Measurements from ENCODE around the gene RFX7.

The RFX7 gene

DNA sequence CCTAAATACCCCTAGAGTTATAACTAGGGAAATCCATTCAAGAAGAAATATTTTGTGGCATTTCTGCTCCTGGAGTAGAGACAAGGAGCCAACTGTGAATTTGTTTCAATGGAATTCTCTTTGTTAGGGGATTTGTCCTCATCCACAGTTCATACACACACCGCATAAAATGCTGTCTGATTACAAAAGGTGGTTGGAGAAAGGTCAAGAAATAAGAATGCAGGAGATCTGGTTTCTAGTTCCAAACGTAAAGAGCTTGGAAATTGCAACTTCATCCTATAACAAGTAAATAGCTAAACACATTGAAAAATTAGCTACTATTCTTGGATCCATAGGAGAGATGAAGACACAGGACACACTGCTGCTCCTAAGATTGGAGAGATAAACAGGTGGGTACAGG, 184.0 kb downstream of the RFX7 start:
- H3K18ac ChIP-seq (ENCODE audit: low read length), result no peak overlapping the region
- DNase-seq (ENCODE audit: low spot score), result no peak
- no peak overlapping the region for H3K4ac ChIP-seq (ENCODE audit: low read length)
- H4K8ac ChIP-seq (ENCODE audit: low read depth, low read length), result no peak overlapping the region
- H3K27ac ChIP-seq (replicated peaks; ENCODE audit: low read length), result no peak overlapping the region
- no peak overlapping the region for H2AFZ ChIP-seq (ENCODE audit: low read length)
- H2AK5ac ChIP-seq (ENCODE audit: low read depth, low read length), result no peak overlapping the region
- H3K4me2 ChIP-seq (ENCODE audit: insufficient read depth, low read length, poor library complexity, severe bottlenecking), result no peak overlapping the region
- H4K91ac ChIP-seq (ENCODE audit: low read depth, low read length, poor library complexity), result no peak overlapping the region
- no peak overlapping the region for H3K4me3 ChIP-seq (ENCODE audit: low read length in 2 of 2)
- H2BK5ac ChIP-seq (ENCODE audit: low read length), result no peak overlapping the region
- no peak overlapping the region for H2BK120ac ChIP-seq (ENCODE audit: low read depth, low read length)
- no peak overlapping the region for H2BK15ac ChIP-seq (ENCODE audit: low read length)
- no peak overlapping the region for H3K14ac ChIP-seq (ENCODE audit: low read length)
- no peaks in the 10 kb centered on the region for H3K79me1 ChIP-seq (ENCODE audit: low read depth, low read length)
- H3K23ac ChIP-seq (ENCODE audit: low read depth, low read length, poor library complexity), result no peak overlapping the region
- WGBS, 2 donors (ENCODE audit: extremely low coverage in 2 of 2, insufficient read length in 2 of 2, insufficient replicate concordance in 1 of 2), result no CpG with 5 or more reads among the region's 2 CpGs
- no peaks in the 10 kb centered on the region for H3K36me3 ChIP-seq (replicated peaks in 1 of 2; ENCODE audit: control insufficient read depth in 2 of 2, insufficient read depth in 2 of 2, low read length in 2 of 2)
- no peaks in the 10 kb centered on the region for H3K4me1 ChIP-seq (ENCODE audit: control insufficient read depth in 2 of 2, insufficient read depth in 1 of 2, low read depth in 1 of 2, low read length in 2 of 2)
- H3K9ac ChIP-seq (ENCODE audit: low read depth, low read length, poor library complexity), result no peak overlapping the region
- peaks cover 0 to 5% (median 0%) of the 10 kb centered on the region in 3 experiments for H3K27me3 ChIP-seq (ENCODE audit: control insufficient read depth in 3 of 3, insufficient read depth in 3 of 3, low read depth in 1 of 3, low read length in 3 of 3)
- no peaks in the 10 kb centered on the region for H3K9me3 ChIP-seq (replicated peaks in 1 of 2; ENCODE audit: control insufficient read depth in 2 of 2, insufficient read depth in 1 of 2, low read depth in 1 of 2, low read length in 2 of 2)
- no peak overlapping the region for H2BK12ac ChIP-seq (ENCODE audit: low read length)

- WGBS, 2 donors (ENCODE audit: extremely low coverage in 2 of 2, insufficient read length in 2 of 2, insufficient replicate concordance in 1 of 2), result no CpG with 5 or more reads among the region's 2 CpGs
- H3K36me3 ChIP-seq (replicated peaks in 1 of 2; ENCODE audit: control insufficient read depth in 2 of 2, insufficient read depth in 2 of 2, low read length in 2 of 2), result no peaks in the 10 kb centered on the region
- no peaks in the 10 kb centered on the region for H3K9me3 ChIP-seq (replicated peaks in 1 of 2; ENCODE audit: control insufficient read depth in 2 of 2, insufficient read depth in 1 of 2, low read depth in 1 of 2, low read length in 2 of 2)
- no peak overlapping the region for H2AFZ ChIP-seq (ENCODE audit: low read length)
- H3K4me2 ChIP-seq (ENCODE audit: insufficient read depth, low read length, poor library complexity, severe bottlenecking), result no peak overlapping the region
- no peaks in the 10 kb centered on the region for H3K4me1 ChIP-seq (ENCODE audit: control insufficient read depth in 2 of 2, insufficient read depth in 1 of 2, low read depth in 1 of 2, low read length in 2 of 2)
- H4K8ac ChIP-seq (ENCODE audit: low read depth, low read length), result no peak overlapping the region
- H3K14ac ChIP-seq (ENCODE audit: low read length), result no peak overlapping the region
- no peak overlapping the region for H4K91ac ChIP-seq (ENCODE audit: low read depth, low read length, poor library complexity)
- H2BK5ac ChIP-seq (ENCODE audit: low read length), result no peak overlapping the region
- no peak overlapping the region for H3K4ac ChIP-seq (ENCODE audit: low read length)
- H2BK12ac ChIP-seq (ENCODE audit: low read length), result no peak overlapping the region
- H2BK15ac ChIP-seq (ENCODE audit: low read length), result no peak overlapping the region
- H3K18ac ChIP-seq (ENCODE audit: low read length), result no peak overlapping the region
- no peak overlapping the region for H2AK5ac ChIP-seq (ENCODE audit: low read depth, low read length)
- no peaks in the 10 kb centered on the region for H3K79me1 ChIP-seq (ENCODE audit: low read depth, low read length)
- DNase-seq (ENCODE audit: low spot score), result no peak
- H3K23ac ChIP-seq (ENCODE audit: low read depth, low read length, poor library complexity), result no peak overlapping the region
- no peak overlapping the region for H3K27ac ChIP-seq (replicated peaks; ENCODE audit: low read length)
- no peak overlapping the region for H3K9ac ChIP-seq (ENCODE audit: low read depth, low read length, poor library complexity)
- H3K4me3 ChIP-seq (ENCODE audit: low read length in 2 of 2), result no peak overlapping the region
- H2BK120ac ChIP-seq (ENCODE audit: low read depth, low read length), result no peak overlapping the region
- H3K27me3 ChIP-seq (ENCODE audit: control insufficient read depth in 3 of 3, insufficient read depth in 3 of 3, low read depth in 1 of 3, low read length in 3 of 3), result peaks cover 0 to 3% (median 0%) of the 10 kb centered on the region in 3 experiments
Measured at GRCh38 chr15:56058986-56059385, 184.7 kb downstream of the RFX7 start.

DNA sequence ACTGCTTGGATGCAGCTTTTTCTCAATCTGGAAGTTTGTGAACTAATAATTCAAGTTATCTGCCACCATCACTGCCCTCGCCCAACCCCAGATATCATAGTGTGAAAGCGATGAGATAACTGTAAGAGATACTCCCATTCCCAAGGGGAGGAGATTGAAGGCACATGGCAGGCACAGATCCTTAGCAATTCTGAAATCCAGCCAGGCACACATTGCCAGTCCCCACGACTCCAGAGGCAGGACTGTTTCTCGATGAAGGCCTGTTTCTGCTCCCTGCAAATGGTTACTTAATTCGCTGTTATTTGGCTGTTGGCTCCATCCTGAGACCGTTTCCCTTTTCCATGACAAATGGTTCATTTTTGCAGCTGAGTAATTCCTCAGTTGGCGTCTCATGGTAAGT, 187.1 kb downstream of the RFX7 start:
- Histone ChIP-seq H3K9ac (ENCODE audit: low read depth, low read length, poor library complexity) (no peak overlapping the region), H2BK120ac (ENCODE audit: low read depth, low read length) (no peak overlapping the region), H4K91ac (ENCODE audit: low read depth, low read length, poor library complexity) (no peak overlapping the region), H3K27me3 (ENCODE audit: control insufficient read depth in 3 of 3, insufficient read depth in 3 of 3, low read depth in 1 of 3, low read length in 3 of 3) (no peaks in the 10 kb centered on the region), H3K4ac (ENCODE audit: low read length) (no peak overlapping the region), H3K36me3 (replicated peaks in 1 of 2; ENCODE audit: control insufficient read depth in 2 of 2, insufficient read depth in 2 of 2, low read length in 2 of 2) (no peaks in the 10 kb centered on the region), H3K18ac (ENCODE audit: low read length) (no peak overlapping the region), H3K4me2 (ENCODE audit: insufficient read depth, low read length, poor library complexity, severe bottlenecking) (no peak overlapping the region), H3K9me3 (replicated peaks in 1 of 2; ENCODE audit: control insufficient read depth in 2 of 2, insufficient read depth in 1 of 2, low read depth in 1 of 2, low read length in 2 of 2) (no peaks in the 10 kb centered on the region), H2BK12ac (ENCODE audit: low read length) (no peak overlapping the region), H3K23ac (ENCODE audit: low read depth, low read length, poor library complexity) (no peak overlapping the region), H3K14ac (ENCODE audit: low read length) (no peak overlapping the region), H2AK5ac (ENCODE audit: low read depth, low read length) (no peak overlapping the region), H2BK5ac (ENCODE audit: low read length) (no peak overlapping the region), H3K4me1 (ENCODE audit: control insufficient read depth in 2 of 2, insufficient read depth in 1 of 2, low read depth in 1 of 2, low read length in 2 of 2) (no peaks in the 10 kb centered on the region), H2BK15ac (ENCODE audit: low read length) (no peak overlapping the region), H3K27ac (replicated peaks; ENCODE audit: low read length) (no peak overlapping the region), H2AFZ (ENCODE audit: low read length) (peak overlapping the region; percentile 37), H3K79me1 (ENCODE audit: low read depth, low read length) (no peaks in the 10 kb centered on the region), H3K4me3 (ENCODE audit: low read length in 2 of 2) (no peak overlapping the region), H4K8ac (ENCODE audit: low read depth, low read length) (no peak overlapping the region)
- no peak for DNase-seq (ENCODE audit: low spot score)
- WGBS, 2 donors (ENCODE audit: extremely low coverage in 2 of 2, insufficient read length in 2 of 2, insufficient replicate concordance in 1 of 2), result no CpG with 5 or more reads among the region's 7 CpGs

DNA sequence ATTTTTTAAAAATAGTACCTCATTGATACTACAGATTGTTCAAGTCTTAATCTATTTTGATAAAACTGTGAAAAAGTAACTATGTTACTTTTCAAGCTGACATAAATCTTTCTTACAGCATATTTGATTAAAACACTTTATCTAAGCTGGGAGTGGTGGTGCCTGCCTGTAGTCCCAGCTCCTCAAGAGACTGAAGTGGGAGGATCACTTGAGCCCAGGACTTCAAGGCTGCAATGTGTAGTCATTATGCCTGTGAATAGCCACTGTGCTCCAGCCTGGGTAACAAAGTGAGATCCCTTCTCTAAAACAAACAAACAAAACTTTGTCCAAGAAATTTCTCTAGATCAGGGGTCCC, 190.7 kb downstream of the RFX7 start:
- Histone ChIP-seq H3K23ac (ENCODE audit: low read depth, low read length, poor library complexity) (no peak overlapping the region), H3K27ac (replicated peaks; ENCODE audit: low read length) (no peak overlapping the region), H2BK120ac (ENCODE audit: low read depth, low read length) (no peak overlapping the region), H3K4me3 (ENCODE audit: low read length in 2 of 2) (no peak overlapping the region), H2AK5ac (ENCODE audit: low read depth, low read length) (no peak overlapping the region), H4K91ac (ENCODE audit: low read depth, low read length, poor library complexity) (no peak overlapping the region), H3K27me3 (ENCODE audit: control insufficient read depth in 3 of 3, insufficient read depth in 3 of 3, low read depth in 1 of 3, low read length in 3 of 3) (no peaks in the 10 kb centered on the region), H3K14ac (ENCODE audit: low read length) (no peak overlapping the region), H3K9ac (ENCODE audit: low read depth, low read length, poor library complexity) (no peak overlapping the region), H2BK5ac (ENCODE audit: low read length) (no peak overlapping the region), H2AFZ (ENCODE audit: low read length) (peak overlapping the region; percentile 39), H3K9me3 (replicated peaks in 1 of 2; ENCODE audit: control insufficient read depth in 2 of 2, insufficient read depth in 1 of 2, low read depth in 1 of 2, low read length in 2 of 2) (peaks cover 2 to 5% of the 10 kb centered on the region in 2 donors), H3K36me3 (replicated peaks in 1 of 2; ENCODE audit: control insufficient read depth in 2 of 2, insufficient read depth in 2 of 2, low read length in 2 of 2) (no peaks in the 10 kb centered on the region), H3K4me2 (ENCODE audit: insufficient read depth, low read length, poor library complexity, severe bottlenecking) (no peak overlapping the region), H2BK12ac (ENCODE audit: low read length) (no peak overlapping the region), H4K8ac (ENCODE audit: low read depth, low read length) (no peak overlapping the region), H3K4ac (ENCODE audit: low read length) (no peak overlapping the region), H3K18ac (ENCODE audit: low read length) (no peak overlapping the region), H3K79me1 (ENCODE audit: low read depth, low read length) (no peaks in the 10 kb centered on the region), H3K4me1 (ENCODE audit: control insufficient read depth in 2 of 2, insufficient read depth in 1 of 2, low read depth in 1 of 2, low read length in 2 of 2) (peaks cover 0 to 5% of the 10 kb centered on the region in 2 donors), H2BK15ac (ENCODE audit: low read length) (no peak overlapping the region)
- DNase-seq (ENCODE audit: low spot score), result no peak
